Measurements from ENCODE around the gene CLECL1.
A peak's percentile ranks its signal among the peaks of the same experiment; 100 is the strongest.
"Not testable (repeated sequence)": the region's sequence is repeated elsewhere in the genome, so short reads cannot be mapped to it uniquely, and the experiment has no call there.

Gene CLECL1

GRCh38 chr12:9751204-9752144, 18.6 kb upstream of the CLECL1 start:
- no peak for DNase-seq (ENCODE audit: low read depth, low spot score)

DNA sequence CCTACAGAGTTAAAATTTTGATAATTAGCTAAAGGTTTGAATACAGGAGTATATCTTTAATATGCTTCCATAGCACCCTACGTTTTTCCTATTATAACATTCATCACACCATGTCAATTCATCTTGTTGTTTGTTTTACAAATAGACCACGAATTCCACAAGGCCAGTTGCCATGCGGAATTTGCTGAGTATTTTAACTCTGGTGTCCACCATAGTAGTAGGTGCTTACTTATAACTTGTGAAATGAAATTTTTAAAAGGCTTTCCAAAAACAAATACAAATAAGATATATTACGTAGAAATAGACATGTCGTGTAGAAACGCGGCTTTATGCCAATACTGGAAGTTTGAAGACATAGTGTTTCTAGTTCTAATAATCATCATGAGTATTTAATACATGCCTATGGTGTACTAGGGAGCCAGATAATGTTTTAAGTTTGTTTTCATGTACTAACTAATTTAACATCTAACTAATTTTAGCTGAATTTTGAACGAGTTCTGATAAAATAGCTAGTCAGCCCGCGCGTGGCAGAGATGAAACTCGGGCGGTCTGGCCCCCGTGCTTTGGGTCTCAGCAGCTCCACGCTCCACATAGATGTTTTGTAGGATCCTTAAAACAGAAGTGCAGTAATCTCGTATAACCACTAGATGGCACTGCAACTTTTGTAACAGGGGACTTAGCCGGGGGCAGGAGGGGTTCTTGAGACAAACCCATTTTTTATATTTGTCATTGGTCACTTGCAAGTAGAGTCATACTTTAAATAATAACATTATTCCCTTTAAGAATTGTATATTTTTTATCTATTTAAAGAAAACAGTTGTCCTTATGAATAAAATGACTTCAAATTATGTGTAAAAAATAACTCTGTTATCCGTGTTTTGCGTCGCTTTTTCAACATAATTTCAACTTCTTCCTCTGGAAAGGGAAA, 17.6 kb upstream of the CLECL1 start:
- DNase-seq (ENCODE audit: low read depth, low spot score), result peak; percentile 50

GRCh38 chr12:9749640-9750039, 16.7 kb upstream of the CLECL1 start:
- DNase-seq (ENCODE audit: low read depth, low spot score), result no peak

DNA sequence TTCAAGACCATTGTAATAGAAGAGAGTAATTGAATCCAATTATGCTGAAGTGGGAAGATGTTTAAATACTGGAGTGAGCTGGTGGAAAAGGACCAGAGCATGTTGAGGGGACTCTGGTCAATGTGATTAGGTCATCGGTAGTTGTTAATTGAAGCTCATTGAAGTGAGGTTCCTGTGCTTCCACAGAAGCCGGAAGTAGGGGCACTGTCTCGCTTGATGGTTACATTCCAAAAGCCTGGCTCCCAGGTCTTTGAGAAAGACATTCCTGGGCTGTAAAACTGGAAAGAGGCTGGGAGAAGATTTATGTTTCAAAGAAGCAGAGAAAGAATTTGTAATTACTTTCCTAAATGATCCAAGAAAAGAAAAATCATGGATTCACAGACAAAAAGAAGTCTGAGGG, 12.3 kb upstream of the CLECL1 start:
- DNase-seq (ENCODE audit: low read depth, low spot score), result no peak

GRCh38 chr12:9742661-9743060, 9.8 kb upstream of the CLECL1 start:
- no peak for DNase-seq (ENCODE audit: low read depth, low spot score)

GRCh38 chr12:9741726-9742125, 8.8 kb upstream of the CLECL1 start:
- DNase-seq (ENCODE audit: low read depth, low spot score), result no peak

DNA sequence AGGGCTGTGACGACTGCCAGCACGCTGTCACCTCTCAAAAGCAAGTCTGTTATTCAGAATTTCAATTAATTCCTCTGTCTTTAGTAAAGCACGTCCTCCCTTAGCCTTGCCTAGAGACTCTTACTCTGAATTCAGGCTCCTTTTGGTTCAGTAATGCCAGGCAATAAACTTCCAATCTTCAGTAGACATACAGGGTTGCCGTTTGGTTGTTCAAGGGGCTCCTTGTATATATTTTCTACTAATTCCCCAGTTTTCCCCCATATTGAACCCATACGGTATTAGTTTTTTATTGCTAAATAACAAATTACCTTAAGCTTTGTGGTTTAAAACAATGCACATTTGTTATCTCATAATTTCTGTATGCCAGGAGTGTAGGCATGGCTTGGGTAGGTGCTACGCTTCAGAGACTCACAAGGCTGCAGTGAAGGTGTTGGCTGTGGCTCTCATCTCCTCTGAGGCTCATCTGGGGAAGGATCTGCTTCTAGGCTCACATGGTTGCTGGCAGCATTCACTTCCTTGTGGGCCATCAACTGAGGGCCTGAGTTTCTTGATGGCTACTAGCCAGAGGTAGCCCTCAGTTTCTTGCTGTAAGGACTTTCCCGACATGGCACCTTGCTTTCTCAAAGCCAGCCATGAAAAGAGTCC, 7.3 kb upstream of the CLECL1 start:
- no peak for DNase-seq (ENCODE audit: low read depth, low spot score)

GRCh38 chr12:9739404-9740105, 6.7 kb upstream of the CLECL1 start:
- DNase-seq (ENCODE audit: low read depth, low spot score), result not testable (repeated sequence)

DNA sequence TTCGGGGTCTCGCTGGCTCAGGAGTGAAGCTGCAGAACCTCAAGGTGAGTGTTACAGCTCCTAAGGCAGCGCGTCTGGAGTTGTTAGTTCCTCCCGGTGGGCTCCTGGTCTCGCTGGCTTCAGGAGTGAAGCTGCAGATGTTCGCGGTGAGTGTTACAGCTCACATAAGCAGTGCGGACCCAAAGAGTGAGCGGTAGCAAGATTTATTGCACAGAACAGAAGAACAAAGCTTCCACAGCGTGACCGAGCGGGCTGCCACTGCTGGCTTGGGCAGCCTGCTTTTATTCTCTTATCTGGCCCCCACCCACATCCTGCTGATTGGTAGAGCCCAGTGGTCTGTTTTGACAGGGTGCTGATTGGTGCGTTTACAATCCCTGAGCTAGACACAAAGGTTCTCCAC, 6.0 kb upstream of the CLECL1 start:
- DNase-seq (ENCODE audit: low read depth, low spot score), result not testable (repeated sequence)

DNA sequence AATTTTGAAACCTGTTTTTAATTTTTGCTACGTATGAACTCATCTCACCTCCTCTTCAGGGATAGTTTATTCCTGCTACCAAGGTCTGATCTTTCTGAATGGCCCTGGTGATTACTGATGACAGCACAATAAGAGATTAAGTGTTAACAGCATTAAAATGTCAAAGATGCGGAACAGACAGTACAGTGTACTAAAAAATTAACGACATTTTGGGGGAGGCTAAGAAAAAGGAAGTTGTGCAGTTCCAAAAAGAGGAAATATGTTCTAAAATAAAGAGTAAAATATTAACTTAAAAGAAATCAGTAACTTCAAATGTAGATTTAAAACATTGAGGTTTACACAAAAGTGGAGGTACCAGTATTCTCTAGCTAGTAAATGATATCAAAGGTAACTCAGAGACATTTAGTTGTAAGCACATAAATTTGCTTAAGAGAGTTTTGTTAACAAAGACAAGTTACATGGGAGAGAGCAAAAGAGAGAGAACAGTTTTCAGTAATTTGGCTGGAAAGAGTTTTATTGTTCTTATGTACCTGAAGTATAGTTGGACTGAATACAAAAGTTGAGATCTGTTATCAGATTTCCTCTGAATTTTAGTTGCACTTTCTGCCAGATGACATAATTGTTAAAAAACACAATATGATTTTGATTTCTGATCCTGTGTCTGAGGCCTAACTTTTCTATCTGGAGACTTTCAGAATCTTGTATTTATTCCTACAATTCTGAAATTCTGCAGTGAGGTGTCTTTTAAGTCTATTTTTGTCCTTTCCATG, 4.2 kb upstream of the CLECL1 start:
- no peak for DNase-seq (ENCODE audit: low read depth, low spot score)

DNA sequence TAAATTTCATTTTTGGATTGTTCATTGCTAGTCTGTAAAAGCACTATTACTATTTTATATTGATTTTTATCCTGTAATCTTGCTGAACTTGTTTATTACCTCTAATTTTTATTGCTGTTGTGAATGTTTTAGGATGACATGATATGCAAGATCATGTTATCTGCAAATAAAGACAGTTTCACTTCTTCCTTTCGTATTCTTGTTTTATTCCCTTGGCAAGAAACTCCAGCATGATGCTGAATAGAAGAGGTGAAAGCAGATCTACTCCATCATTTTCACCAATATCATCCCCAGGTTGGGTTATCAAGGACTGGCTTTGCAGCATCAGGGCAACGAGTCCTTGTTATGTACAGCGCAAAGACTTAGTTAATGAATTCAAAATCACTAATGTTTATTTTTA, 2.7 kb upstream of the CLECL1 start:
- DNase-seq (ENCODE audit: low read depth, low spot score), result no peak

GRCh38 chr12:9731797-9732196, 1.1 kb downstream of the CLECL1 start:
- no peak for DNase-seq (ENCODE audit: low read depth, low spot score)

- no peak for DNase-seq (ENCODE audit: low read depth, low spot score)
Observed at GRCh38 chr12:9731393-9731792, 1.5 kb downstream of the CLECL1 start.

- no peak for DNase-seq (ENCODE audit: low read depth, low spot score)
Observed at GRCh38 chr12:9730591-9730990, 2.3 kb downstream of the CLECL1 start.

DNA sequence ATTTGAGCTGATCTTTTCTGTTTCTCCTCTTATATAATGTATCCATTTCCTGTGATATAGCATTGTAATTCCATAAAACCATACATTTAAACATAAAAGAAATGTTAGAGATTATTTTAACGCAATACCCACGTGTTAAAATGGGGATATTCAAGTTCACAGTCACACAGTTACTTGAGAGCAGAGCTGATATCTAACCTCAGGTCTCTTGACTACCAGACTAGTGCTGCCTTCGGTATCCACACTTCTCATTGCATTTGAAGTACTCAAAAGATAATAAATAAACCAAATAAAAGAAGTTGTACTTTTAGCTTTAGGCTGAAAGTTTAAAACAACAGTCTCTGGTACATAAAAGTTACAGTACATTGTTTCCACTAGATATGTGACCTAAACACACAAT, 2.9 kb downstream of the CLECL1 start:
- DNase-seq (ENCODE audit: low read depth, low spot score), result no peak

DNA sequence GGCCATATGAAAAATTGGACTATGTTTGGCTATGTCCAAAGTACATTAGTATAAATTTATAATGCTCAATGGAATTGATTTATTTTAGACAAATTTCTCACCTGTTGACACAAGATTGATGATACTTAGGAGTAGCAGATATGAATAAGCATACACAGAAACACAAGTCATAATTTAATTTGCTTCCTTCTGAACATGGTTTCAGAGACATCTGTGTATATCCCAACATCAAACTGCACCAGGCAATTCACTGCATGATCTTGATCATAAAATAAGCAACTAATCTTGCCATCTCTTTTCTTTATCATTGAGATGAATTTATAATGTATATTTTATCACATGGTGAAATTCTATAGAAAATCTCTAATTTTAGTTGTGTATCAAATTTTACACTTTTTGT, 3.8 kb downstream of the CLECL1 start:
- no peak for DNase-seq (ENCODE audit: low read depth, low spot score)

DNA sequence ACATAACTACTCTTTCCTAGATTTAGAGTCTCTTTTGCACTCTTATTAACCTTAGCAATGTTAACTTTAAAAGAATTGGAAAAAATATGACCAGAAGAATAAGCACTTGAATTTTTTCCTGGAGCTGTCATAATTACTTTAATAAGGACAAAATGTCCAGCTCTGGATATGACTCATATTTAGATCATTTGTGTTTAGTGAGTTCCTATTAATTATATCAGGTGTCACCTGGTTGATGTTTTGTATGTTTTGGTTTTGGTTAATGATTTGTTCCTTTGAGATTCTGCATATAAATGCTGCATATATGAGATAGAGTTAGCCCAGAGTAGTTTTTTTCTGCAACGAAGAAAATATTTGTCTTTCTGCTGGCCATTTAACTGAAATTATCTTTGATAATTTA, 5.1 kb downstream of the CLECL1 start:
- no peak for DNase-seq (ENCODE audit: low read depth, low spot score)

GRCh38 chr12:9725213-9725870, 7.6 kb downstream of the CLECL1 start:
- DNase-seq (ENCODE audit: low read depth, low spot score), result no peak

DNA sequence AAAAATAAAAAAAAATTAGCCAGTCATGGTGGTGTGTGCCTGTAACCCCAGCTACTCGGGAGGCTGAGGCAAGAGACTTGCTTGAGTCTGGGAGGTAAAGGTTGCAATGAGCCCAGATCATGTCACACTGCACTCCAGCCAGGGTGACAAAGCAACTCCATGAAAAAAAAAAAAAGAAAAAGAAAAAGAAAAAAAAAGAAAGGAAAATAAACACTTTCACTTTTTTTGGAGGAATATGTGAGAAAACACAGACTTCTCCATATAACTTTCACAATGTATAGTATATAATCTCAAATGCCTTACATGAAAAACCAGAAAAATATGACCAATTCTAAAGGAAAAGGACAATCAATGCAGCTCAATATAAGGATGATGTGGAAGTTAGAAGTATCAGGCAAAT, 8.9 kb downstream of the CLECL1 start:
- no peak for DNase-seq (ENCODE audit: low read depth, low spot score)
